ENCODE measurements around the gene IREB2. TPM values are rescaled to one million over a fixed set of nuclear protein-coding genes. Genes with fewer than 3 reads are reported as not detected.

IREB2 gene
- total RNA-seq, 4 donors from 2014 or later = 41.9 to 193 (median 56.7) TPM

GRCh38 chr15:78453447-78453846, 15.4 kb downstream of the IREB2 start:
- no peaks in the 10 kb centered on the region for H3K27me3 ChIP-seq
- TF ChIP-seq CTCF (IDR thresholded peaks at IDR 0.05) = no peak
- TF ChIP-seq POLR2A (IDR thresholded peaks at IDR 0.05) = no peak
- H3K36me3 ChIP-seq = no peaks in the 10 kb centered on the region
- no peaks in the 10 kb centered on the region for H3K9me3 ChIP-seq
- no peak overlapping the region for H3K4me3 ChIP-seq
- H3K27ac ChIP-seq = no peak overlapping the region
- H3K4me1 ChIP-seq = peaks cover 0 to 53% (median 6%) of the 10 kb centered on the region in 4 donors
- no peak for DNase-seq

GRCh38 chr15:78454992-78455391, 17.0 kb downstream of the IREB2 start:
- Histone ChIP-seq H3K36me3 (peaks cover 0 to 7% (median 0%) of the 10 kb centered on the region in 3 donors), H3K4me3 (no peak overlapping the region), H3K4me1 (peaks cover 0 to 38% (median 6%) of the 10 kb centered on the region in 4 donors), H3K27me3 (no peaks in the 10 kb centered on the region), H3K27ac (no peak overlapping the region), H3K9me3 (no peaks in the 10 kb centered on the region)
- DNase-seq = peak in 1 of 3 donors; percentile 63
- TF ChIP-seq CTCF (IDR thresholded peaks at IDR 0.05) (no peak), POLR2A (IDR thresholded peaks at IDR 0.05) (no peak)

DNA sequence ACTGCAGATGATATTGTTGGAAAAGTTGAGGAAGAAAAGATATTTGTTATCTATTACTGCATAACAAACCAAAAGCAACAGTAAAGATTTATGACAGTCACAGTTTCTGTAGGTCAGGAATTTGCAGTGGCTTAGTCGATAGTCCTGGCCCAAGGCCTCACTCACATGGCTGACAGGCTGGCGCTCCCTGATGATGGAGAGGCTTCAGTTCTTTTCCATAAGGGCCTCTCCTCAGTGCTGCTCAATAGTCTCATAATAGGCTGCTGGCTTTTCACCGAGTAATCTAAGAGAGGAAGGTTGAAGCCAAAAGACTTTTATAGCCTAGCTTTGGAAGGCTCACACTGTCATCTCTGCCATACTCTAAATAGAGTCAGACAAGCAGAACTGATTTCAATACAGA, 17.7 kb downstream of the IREB2 start:
- TF ChIP-seq CTCF (IDR thresholded peaks at IDR 0.05) (no peak), POLR2A (IDR thresholded peaks at IDR 0.05) (no peak)
- DNase-seq = no peak
- peaks cover 0 to 35% (median 6%) of the 10 kb centered on the region in 4 donors for H3K4me1 ChIP-seq

GRCh38 chr15:78456426-78456825, 18.4 kb downstream of the IREB2 start:
- no peaks in the 10 kb centered on the region for H3K9me3 ChIP-seq
- no peak for DNase-seq
- peak overlapping the region in 1 of 4 donors; percentile 32 for H3K27ac ChIP-seq
- no peaks in the 10 kb centered on the region for H3K27me3 ChIP-seq
- H3K4me3 ChIP-seq = no peak overlapping the region
- H3K4me1 ChIP-seq = peaks cover 0 to 40% (median 6%) of the 10 kb centered on the region in 4 donors
- no peak for TF ChIP-seq CTCF (IDR thresholded peaks at IDR 0.05)
- no peak for TF ChIP-seq POLR2A (IDR thresholded peaks at IDR 0.05)
- H3K36me3 ChIP-seq = peaks cover 0 to 7% (median 0%) of the 10 kb centered on the region in 3 donors

More for the DNA sequence above, 17.7 kb downstream of the IREB2 start:
- H3K36me3 ChIP-seq = peaks cover 0 to 7% (median 0%) of the 10 kb centered on the region in 3 donors
- H3K9me3 ChIP-seq = no peaks in the 10 kb centered on the region
- H3K27ac ChIP-seq = no peak overlapping the region
- no peak overlapping the region for H3K4me3 ChIP-seq
- H3K27me3 ChIP-seq = no peaks in the 10 kb centered on the region

GRCh38 chr15:78457101-78457500, 19.1 kb downstream of the IREB2 start:
- H3K27ac ChIP-seq = peak overlapping the region in 1 of 4 donors; percentile 32
- no peaks in the 10 kb centered on the region for H3K27me3 ChIP-seq
- no peak overlapping the region for H3K4me3 ChIP-seq
- no peak for TF ChIP-seq POLR2A (IDR thresholded peaks at IDR 0.05)
- no peak for TF ChIP-seq CTCF (IDR thresholded peaks at IDR 0.05)
- H3K36me3 ChIP-seq = peaks cover 0 to 7% (median 0%) of the 10 kb centered on the region in 3 donors
- H3K9me3 ChIP-seq = no peaks in the 10 kb centered on the region
- peaks cover 0 to 46% (median 6%) of the 10 kb centered on the region in 4 donors for H3K4me1 ChIP-seq
- no peak for DNase-seq

DNA sequence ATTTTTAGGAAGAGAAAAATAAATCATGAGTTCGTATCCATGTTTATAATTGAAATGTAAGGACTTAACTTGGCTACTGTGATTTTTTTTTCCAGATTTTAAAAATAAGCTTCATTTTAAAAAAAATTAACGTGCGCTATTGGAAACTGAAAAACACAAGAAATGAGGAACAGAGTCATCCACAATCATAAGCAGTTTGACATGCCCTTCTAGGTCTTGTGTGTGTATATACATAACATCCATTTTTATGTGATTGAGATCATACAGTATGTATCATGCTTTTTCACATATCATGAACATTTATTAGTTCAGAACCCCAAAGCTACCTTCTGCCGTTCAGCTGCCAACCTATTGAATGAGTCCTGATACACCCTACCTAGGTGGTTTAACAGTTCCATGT, 22.7 kb downstream of the IREB2 start:
- H3K36me3 ChIP-seq = peaks cover 0 to 34% (median 0%) of the 10 kb centered on the region in 3 donors
- peaks cover 0 to 22% (median 0%) of the 10 kb centered on the region in 4 donors for H3K4me1 ChIP-seq
- H3K27me3 ChIP-seq = no peaks in the 10 kb centered on the region
- no peak overlapping the region for H3K27ac ChIP-seq
- H3K9me3 ChIP-seq = no peaks in the 10 kb centered on the region
- TF ChIP-seq CTCF (IDR thresholded peaks at IDR 0.05) = no peak
- no peak for TF ChIP-seq POLR2A (IDR thresholded peaks at IDR 0.05)
- no peak overlapping the region for H3K4me3 ChIP-seq
- no peak for DNase-seq
